GM10266 (cell line): ENCODE measurements around the gene COX19.

Experiments used
- DNase-seq: peaks from one replicate; pipeline ENCODE4 v3.0.0; 2012; ENCODE audit errors: extremely low spot score
- CTCF ChIP-seq: IDR thresholded peaks from 2 replicates; pipeline ENCODE4 v1.5.1; 2012; ENCODE audit warnings: mild to moderate bottlenecking, low read depth; ENCODE audit not compliant: control insufficient read depth, insufficient read depth; ENCODE audit errors: missing control alignments

The COX19 gene

GRCh38 chr7:999941-1000935, 24.9 kb upstream of the COX19 start:
- no peak for DNase-seq
- no peak for TF ChIP-seq CTCF

DNA sequence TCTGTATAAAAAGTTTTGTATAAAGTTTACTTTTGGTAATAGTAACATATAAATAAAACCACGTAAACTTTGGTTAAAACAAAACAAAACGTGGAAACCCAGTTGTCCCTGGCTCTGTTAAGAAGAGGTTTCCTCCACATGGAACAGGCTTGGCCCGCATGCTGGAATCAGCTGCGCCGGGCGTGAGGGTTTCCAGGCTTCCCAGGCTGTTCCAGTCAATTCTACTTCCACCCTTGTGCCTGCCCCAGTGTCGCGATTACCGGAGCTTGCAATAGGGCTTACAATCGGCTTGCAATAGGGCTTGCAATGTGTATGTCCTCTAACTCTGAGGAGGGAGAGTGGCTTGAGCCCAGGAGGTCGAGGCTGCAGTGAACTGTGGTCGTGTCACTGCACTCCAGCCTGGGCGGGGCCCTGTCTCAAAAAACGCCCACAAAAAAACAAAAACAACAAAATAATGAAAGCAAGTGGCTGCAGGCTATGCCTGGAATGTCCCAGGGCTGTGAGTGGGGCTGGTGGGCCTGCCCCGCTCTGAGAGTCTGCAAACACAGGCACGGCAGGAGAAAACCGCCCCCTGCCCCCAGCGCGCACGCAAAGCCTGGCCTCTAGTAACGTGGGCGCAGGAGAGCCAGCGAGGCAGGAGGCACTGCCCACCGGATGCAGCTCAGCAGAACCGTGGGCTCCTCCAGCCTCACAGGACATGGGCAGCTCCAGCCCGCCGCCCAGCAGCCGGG, 24.0 kb upstream of the COX19 start:
- DNase-seq: no peak
- TF ChIP-seq CTCF: no peak

GRCh38 chr7:997404-998395, 22.4 kb upstream of the COX19 start:
- no peak for TF ChIP-seq CTCF
- DNase-seq: no peak

GRCh38 chr7:996079-996872, 20.9 kb upstream of the COX19 start:
- DNase-seq: no peak
- no peak for TF ChIP-seq CTCF

DNA sequence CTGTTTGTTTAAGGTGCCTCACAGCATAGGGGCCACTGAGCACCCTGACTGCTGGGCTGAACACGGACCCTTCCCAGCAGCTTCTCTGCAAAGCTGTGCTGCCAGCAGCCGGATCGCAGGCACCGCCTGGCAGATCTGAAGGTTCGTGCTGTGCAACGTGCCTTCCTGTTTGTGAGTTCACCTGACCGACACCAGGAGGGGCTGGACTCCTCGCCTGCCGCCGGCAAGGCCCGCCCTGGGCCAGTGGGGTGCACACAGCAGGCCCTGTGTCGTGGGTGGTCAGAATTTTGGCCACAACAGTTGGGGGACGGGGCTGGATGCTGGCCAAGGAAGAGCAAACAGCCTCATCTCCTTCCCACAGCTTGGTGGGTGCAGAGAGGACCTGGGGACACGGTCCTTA, 20.2 kb upstream of the COX19 start:
- no peak for DNase-seq
- no peak for TF ChIP-seq CTCF
